Right atrium auricular region (tissue), 2 donors: Measurements from ENCODE around the gene TXNDC2. TPM values are rescaled to one million over a fixed set of nuclear protein-coding genes. Genes with fewer than 3 reads are reported as not detected.
"Not testable (repeated sequence)": the region's sequence is repeated elsewhere in the genome, so short reads cannot be mapped to it uniquely, and the experiment has no call there.

Experiments used
- DNase-seq: peaks from one replicate; pipeline ENCODE4 v3.0.0-alpha.2; 2019; ENCODE audit warnings: low spot score
- H3K27ac ChIP-seq, 2 donors: fragments of 200-600 bp; sonication (generic); 1 replicate in 1 of 2; 2 replicates in 1 of 2; pipeline ENCODE4 v1.5.1; 2016 to 2019
- H3K27me3 ChIP-seq, 2 donors: fragments of 200-600 bp; sonication (generic); one replicate each; pipeline versions ENCODE4 v1.5.1 to v1.6.0; 2017 to 2019
- H3K36me3 ChIP-seq: fragments of 200-600 bp; sonication (generic); one replicate; pipeline ENCODE4 v1.5.1; 2016
- H3K4me1 ChIP-seq, 2 donors: fragments of 200-600 bp; sonication (generic); one replicate each; pipeline versions ENCODE4 v1.5.1 to v1.6.0; 2017 to 2019
- H3K4me3 ChIP-seq, 2 donors: fragments of 200-600 bp; sonication (generic); 1 replicate in 1 of 2; 2 replicates in 1 of 2; pipeline ENCODE4 v1.5.1; 2017 to 2019; ENCODE audit warnings: mild to moderate bottlenecking in 1 of 2, moderate library complexity in 1 of 2
- H3K9me3 ChIP-seq, 2 donors: fragments of 200-600 bp; sonication (generic); one replicate each; pipeline ENCODE4 v1.5.1; 2019
- CTCF ChIP-seq, 2 donors: fragments of 200-600 bp; sonication (generic); IDR thresholded peaks; one replicate each; pipeline ENCODE4 v1.5.1; 2019; ENCODE audit warnings: antibody characterized with exemption in 2 of 2
- total RNA-seq, 2 donors: library from RNA; depleted of rRNA; stranded (reverse); fragments of >200 nt; gene quantifications; one replicate each; pipeline ENCODE4 v1.1.0, GENCODE V29; 2016

TXNDC2 gene
- total RNA-seq, 2 donors from 2014 or later: not detected

- Histone ChIP-seq H3K36me3 (no peaks in the 10 kb centered on the region), H3K9me3 (no peaks in the 10 kb centered on the region), H3K4me1 (no peaks in the 10 kb centered on the region), H3K4me3 (no peak overlapping the region), H3K27me3 (no peaks in the 10 kb centered on the region), H3K27ac (no peak overlapping the region)
- DNase-seq: no peak
- TF ChIP-seq CTCF (IDR thresholded peaks at IDR 0.05): no peak
Observed at GRCh38 chr18:9898792-9899549, 13.2 kb downstream of the TXNDC2 start.

GRCh38 chr18:9899550-9899930, 13.8 kb downstream of the TXNDC2 start:
- H3K27ac ChIP-seq, H3K36me3 ChIP-seq, H3K4me3 ChIP-seq, H3K4me1 ChIP-seq, DNase-seq, H3K9me3 ChIP-seq, H3K27me3 ChIP-seq: not testable (repeated sequence)

GRCh38 chr18:9900699-9901098, 14.9 kb downstream of the TXNDC2 start:
- no peak overlapping the region for H3K27ac ChIP-seq
- no peak for TF ChIP-seq CTCF (IDR thresholded peaks at IDR 0.05)
- H3K4me3 ChIP-seq: no peak overlapping the region
- no peaks in the 10 kb centered on the region for H3K36me3 ChIP-seq
- DNase-seq: no peak
- no peaks in the 10 kb centered on the region for H3K9me3 ChIP-seq
- H3K27me3 ChIP-seq: no peaks in the 10 kb centered on the region
- H3K4me1 ChIP-seq: no peaks in the 10 kb centered on the region

- H3K36me3 ChIP-seq: no peaks in the 10 kb centered on the region
- no peaks in the 10 kb centered on the region for H3K9me3 ChIP-seq
- no peak for TF ChIP-seq CTCF (IDR thresholded peaks at IDR 0.05)
- no peak for DNase-seq
- no peaks in the 10 kb centered on the region for H3K4me1 ChIP-seq
- H3K27me3 ChIP-seq: no peaks in the 10 kb centered on the region
- H3K4me3 ChIP-seq: no peak overlapping the region
- no peak overlapping the region for H3K27ac ChIP-seq
Observed at GRCh38 chr18:9901377-9901776, 15.6 kb downstream of the TXNDC2 start.

GRCh38 chr18:9902264-9902663, 16.5 kb downstream of the TXNDC2 start:
- H3K9me3 ChIP-seq, H3K27me3 ChIP-seq, H3K27ac ChIP-seq, DNase-seq, H3K4me1 ChIP-seq, H3K4me3 ChIP-seq, H3K36me3 ChIP-seq: not testable (repeated sequence)

- DNase-seq: no peak
Observed at GRCh38 chr18:9902832-9903231, 17.1 kb downstream of the TXNDC2 start.

More at GRCh38 chr18:9902832-9903231, 17.1 kb downstream of the TXNDC2 start:
- Histone ChIP-seq H3K4me1 (no peaks in the 10 kb centered on the region), H3K9me3 (no peaks in the 10 kb centered on the region), H3K27me3 (no peaks in the 10 kb centered on the region), H3K4me3 (no peak overlapping the region), H3K36me3 (no peaks in the 10 kb centered on the region), H3K27ac (no peak overlapping the region)
- no peak for TF ChIP-seq CTCF (IDR thresholded peaks at IDR 0.05)
